Activated naive CD4-positive, alpha-beta T cell treated with anti-CD3 and anti-CD28 coated beads for 36 hours (primary cell): ENCODE results near the gene CP. TPM values are rescaled to one million over a fixed set of nuclear protein-coding genes. Genes with fewer than 3 reads are reported as not detected.

Source experiments
- CTCF ChIA-PET: fragments of 350-600 bp; sonication (Branson Sonifier 250); formaldehyde crosslinking; loops from one replicate; lab custom pipeline; 2021; ENCODE audit warnings: antibody characterized with exemption; lab: Charles Lee
- DNase-seq: peaks from one replicate; pipeline ENCODE4 v3.0.0-alpha.2; 2020
- H3K27ac Mint-ChIP-seq: one replicate; pipeline ENCODE4 v1.8.0; 2021; ENCODE audit warnings: mild to moderate bottlenecking, mixed read lengths
- H3K27me3 Mint-ChIP-seq: one replicate; pipeline ENCODE4 v1.8.0; 2021; ENCODE audit warnings: low read depth, mixed read lengths
- H3K36me3 Mint-ChIP-seq: one replicate; pipeline ENCODE4 v1.8.0; 2021; ENCODE audit warnings: low read depth, mixed read lengths
- H3K4me1 Mint-ChIP-seq: one replicate; pipeline ENCODE4 v1.8.0; 2021; ENCODE audit warnings: low read depth, mixed read lengths
- H3K4me3 Mint-ChIP-seq: one replicate; pipeline ENCODE4 v1.8.0; 2021; ENCODE audit warnings: mild to moderate bottlenecking, moderate library complexity, mixed read lengths
- H3K9me3 Mint-ChIP-seq: one replicate; pipeline ENCODE4 v1.8.0; 2021; ENCODE audit warnings: mixed read lengths
- intact Hi-C: fragments of 100-400 bp; cut with micrococcal nuclease; formaldehyde crosslinking; loops from one replicate; pipeline ENCODE4 v1.15.1; 2023
- total RNA-seq, 2 experiments: library from RNA; stranded (reverse); gene quantifications; one replicate each; pipeline ENCODE4 v1.2.3, GENCODE V29; 2021

CP gene
- total RNA-seq, 2 experiments from 2014 or later, result not detected

- no peak for DNase-seq
- intact Hi-C loops, result no loop called here
- Mint-ChIP-seq H3K9me3 (no peaks in the 10 kb centered on the region), H3K27ac (no peak overlapping the region), H3K4me1 (peaks cover 29% of the 10 kb centered on the region), H3K27me3 (no peaks in the 10 kb centered on the region), H3K36me3 (peaks cover 2% of the 10 kb centered on the region), H3K4me3 (peak overlapping the region; percentile 10)
- CTCF ChIA-PET, result interaction anchor here (1.4 to 4.4 kb wide), 2 partner anchors 11 to 176 kb away, joined by 3 to 30 read pairs; no protein-coding TSS in a partner anchor
Observed at GRCh38 chr3:149131589-149131988, 90.0 kb downstream of the CP start.

GRCh38 chr3:149129326-149130205 lies 92.1 kb downstream of the CP start, which contains the start of gene HPS3:
Gene HPS3 (plus strand): TSS chr3:149129638. CDS start chr3:149129724, 86 bp downstream.
- peak; percentile 79 for DNase-seq
- CTCF ChIA-PET, result interaction anchor here (0.6 to 4.4 kb wide), 7 partner anchors 9 to 642 kb away, joined by 3 to 30 read pairs (median 3); no protein-coding TSS in a partner anchor
- intact Hi-C loops, result loop anchor here (1.0 to 5.0 kb wide), 6 partner anchors 43 to 683 kb away; partner anchors contain the start of genes COMMD2, GYG1 and HLTF
- H3K4me3 Mint-ChIP-seq, result peak within 1 kb of the TSS; percentile 82
- peak within 1 kb of the TSS; percentile 25 for H3K27ac Mint-ChIP-seq
- peaks cover 2% of the 10 kb centered on the region for H3K27me3 Mint-ChIP-seq
- peaks cover 29% of the 10 kb centered on the region for H3K4me1 Mint-ChIP-seq
- peaks cover 2% of the 10 kb centered on the region for H3K36me3 Mint-ChIP-seq
- no peaks in the 10 kb centered on the region for H3K9me3 Mint-ChIP-seq

GRCh38 chr3:149128821-149129220 lies 92.8 kb downstream of the CP start:
- H3K4me1 Mint-ChIP-seq, result peaks cover 29% of the 10 kb centered on the region
- intact Hi-C loops, result loop anchor here (1.0 to 5.0 kb wide), 6 partner anchors 43 to 683 kb away; partner anchors contain the start of genes COMMD2, GYG1 and HLTF
- H3K36me3 Mint-ChIP-seq, result peaks cover 2% of the 10 kb centered on the region
- DNase-seq, result no peak
- H3K27me3 Mint-ChIP-seq, result peaks cover 4% of the 10 kb centered on the region
- CTCF ChIA-PET, result interaction anchor here (4.4 kb wide), 1 partner anchor 8 kb away, joined by 30 read pairs; no protein-coding TSS in a partner anchor
- peak overlapping the region; percentile 82 for H3K4me3 Mint-ChIP-seq
- H3K9me3 Mint-ChIP-seq, result no peaks in the 10 kb centered on the region
- H3K27ac Mint-ChIP-seq, result peak overlapping the region; percentile 9

DNA sequence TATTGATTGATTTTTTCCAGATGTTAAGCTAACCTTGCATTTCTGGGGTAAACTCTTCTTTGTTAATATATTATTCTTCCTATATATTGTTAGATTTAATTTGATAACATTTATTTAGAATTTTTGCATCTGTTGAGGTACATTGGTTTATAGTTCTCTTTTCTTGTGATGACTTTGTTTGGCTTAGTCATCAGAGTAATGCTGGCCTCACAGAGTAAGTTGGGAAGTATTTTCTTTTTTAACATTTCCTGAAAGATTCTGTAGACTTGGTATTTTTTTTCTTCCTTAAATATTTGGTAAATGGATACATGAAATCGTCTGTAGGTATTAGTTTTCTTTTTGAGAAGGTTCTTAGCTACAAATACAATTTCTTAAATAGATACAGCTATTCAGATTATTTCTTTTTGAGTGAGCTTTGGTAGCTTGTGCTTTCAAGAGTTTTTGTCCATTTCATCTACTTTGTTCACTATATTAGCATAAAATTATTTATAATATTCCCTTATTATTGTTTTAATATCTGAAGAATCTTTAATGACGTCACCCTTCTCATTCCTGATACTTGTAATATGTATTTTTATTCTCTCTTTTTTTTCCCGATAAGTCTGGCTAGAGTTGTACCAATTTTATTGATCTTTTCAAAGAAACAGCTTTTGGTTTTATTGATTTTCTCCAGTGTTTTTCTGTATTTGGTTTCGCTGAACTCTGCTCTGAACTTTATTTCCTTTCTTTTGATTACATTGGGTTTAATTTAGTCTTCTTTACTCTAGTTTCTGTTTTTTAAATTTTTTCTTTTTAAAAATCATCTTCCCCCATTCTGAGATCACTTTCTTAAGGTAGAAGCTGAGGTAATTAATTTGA lies 98.7 kb downstream of the CP start:
- CTCF ChIA-PET, result interaction anchor here (0.5 to 7.6 kb wide), 6 partner anchors 15 to 169 kb away, joined by 3 to 103 read pairs (median 4); no protein-coding TSS in a partner anchor
- no peak overlapping the region for H3K4me3 Mint-ChIP-seq
- no peaks in the 10 kb centered on the region for H3K4me1 Mint-ChIP-seq
- H3K27me3 Mint-ChIP-seq, result peaks cover 4% of the 10 kb centered on the region
- intact Hi-C loops, result no loop called here
- no peaks in the 10 kb centered on the region for H3K9me3 Mint-ChIP-seq
- DNase-seq, result no peak
- H3K27ac Mint-ChIP-seq, result no peak overlapping the region
- no peaks in the 10 kb centered on the region for H3K36me3 Mint-ChIP-seq

Other genes with a start within 250 kb of the CP start
- 10 to 100 TPM; 13.5 to 13.9 TPM for gene GYG1, start 230.3 kb downstream of the CP start, total RNA-seq
- 10 to 100 TPM; 22.0 to 22.6 TPM for gene HLTF, start 135.3 kb downstream of the CP start, total RNA-seq
- gene HPS3, start 92.2 kb downstream of the CP start, total RNA-seq, result 10 to 100 TPM; 11.5 to 13.5 TPM
- not detected for gene TM4SF18, start 111.8 kb upstream of the CP start, total RNA-seq
- not detected for gene TM4SF1, start 155.8 kb upstream of the CP start, total RNA-seq